CD4-positive, alpha-beta T cell treated with Interleukin-4 for 1 hour (primary cell): ENCODE results near the gene PDHA2.
"Not testable (repeated sequence)": the region's sequence is repeated elsewhere in the genome, so short reads cannot be mapped to it uniquely, and the experiment has no call there.

Experiments
- DNase-seq, 2 donors: peaks; one replicate each; pipeline ENCODE4 v3.0.0-alpha.2; 2020 to 2022

The PDHA2 gene

DNA sequence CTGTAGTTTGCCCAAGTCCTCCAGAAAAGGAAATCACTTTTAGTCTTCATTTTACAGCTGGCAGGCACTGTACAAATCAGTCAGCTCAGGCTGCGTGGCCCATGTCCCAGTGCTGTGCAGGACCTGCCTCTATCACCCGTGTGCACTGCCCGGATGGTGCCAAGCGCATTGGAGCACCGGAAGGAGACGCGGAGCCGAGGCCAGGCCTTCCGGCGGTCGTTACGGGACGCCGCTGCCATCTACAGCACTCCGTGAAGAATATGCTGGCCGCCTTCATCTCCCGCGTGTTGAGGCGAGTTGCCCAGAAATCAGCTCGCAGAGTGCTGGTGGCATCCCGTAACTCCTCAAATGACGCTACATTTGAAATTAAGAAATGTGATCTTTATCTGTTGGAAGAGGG lies at the start of gene PDHA2:
Gene PDHA2, plus strand, starts transcription at position 203 of the 400 bp plus-strand sequence. Its CDS starts 58 bp downstream, at position 261.
- DNase-seq = no peak

- DNase-seq = no peak
Observed at GRCh38 chr4:95798003-95798402, 41.9 kb upstream of the PDHA2 start.

DNA sequence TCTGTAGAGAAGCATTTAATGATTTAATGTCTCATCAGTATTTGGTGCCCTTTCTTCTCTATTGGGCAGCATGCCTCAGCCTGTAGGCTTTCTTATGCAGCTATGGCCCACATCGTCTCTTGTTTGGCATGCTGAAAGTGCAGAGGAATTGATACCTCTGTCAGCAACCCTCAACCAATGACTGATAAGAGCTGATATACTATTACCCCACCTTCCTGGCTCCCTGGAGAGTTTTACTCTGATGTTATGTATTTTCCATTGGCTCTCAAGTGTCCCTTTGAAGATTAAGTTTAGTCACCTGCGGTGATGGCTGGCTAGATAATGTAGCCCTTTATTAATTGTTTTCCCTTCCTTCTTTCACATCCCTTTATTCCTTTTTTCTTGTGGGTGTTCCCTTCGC lies 41.2 kb upstream of the PDHA2 start:
- no peak for DNase-seq

GRCh38 chr4:95821867-95822266 lies 18.0 kb upstream of the PDHA2 start:
- no peak for DNase-seq

- DNase-seq = no peak
Observed at GRCh38 chr4:95825546-95825945, 14.3 kb upstream of the PDHA2 start.

GRCh38 chr4:95830651-95831050 lies 9.2 kb upstream of the PDHA2 start:
- no peak for DNase-seq

- no peak for DNase-seq
Observed at GRCh38 chr4:95831166-95831565, 8.7 kb upstream of the PDHA2 start.

DNA sequence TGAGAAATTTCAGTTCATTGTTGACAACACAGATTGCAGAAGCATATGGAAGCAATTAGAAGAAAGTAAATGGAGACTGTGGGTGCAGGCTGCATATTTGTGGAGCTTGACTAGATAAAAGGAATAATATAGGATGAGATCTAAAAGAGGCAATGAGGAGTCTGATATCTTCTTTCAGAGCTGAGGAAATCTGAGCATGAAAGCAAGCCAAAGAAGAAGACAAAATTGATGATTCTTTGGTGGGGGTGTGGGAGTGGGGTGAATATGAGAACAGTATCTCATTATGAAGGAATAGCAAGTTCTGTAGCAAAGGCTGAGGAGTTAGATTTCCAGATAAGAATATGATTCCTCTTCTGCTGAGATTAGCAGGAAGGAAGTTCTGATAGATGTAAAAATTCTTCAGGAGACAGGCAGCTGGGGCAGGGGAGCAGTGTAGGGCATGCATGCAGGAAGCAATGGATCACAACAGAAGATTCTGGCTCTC lies 6.1 kb upstream of the PDHA2 start:
- no peak for DNase-seq

DNA sequence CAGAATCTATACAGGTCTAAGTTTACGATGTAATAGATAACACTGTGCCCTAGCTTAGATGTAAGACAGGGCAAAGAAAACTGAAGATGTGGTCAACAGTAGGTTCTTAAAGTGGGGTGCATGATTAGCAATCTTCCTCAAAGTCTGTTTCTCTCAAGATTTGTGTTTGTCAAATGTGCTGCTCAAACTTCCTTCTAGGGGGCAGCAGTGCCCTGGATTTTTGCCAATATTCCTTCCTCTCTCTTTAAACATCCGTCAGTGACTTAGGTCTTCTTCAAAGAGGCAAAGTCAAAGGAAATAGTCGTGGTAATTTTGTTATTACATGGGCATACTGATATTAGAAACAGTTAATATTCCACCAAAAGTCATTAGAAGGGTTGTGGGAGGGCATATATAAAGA lies 4.2 kb upstream of the PDHA2 start:
- no peak for DNase-seq

DNA sequence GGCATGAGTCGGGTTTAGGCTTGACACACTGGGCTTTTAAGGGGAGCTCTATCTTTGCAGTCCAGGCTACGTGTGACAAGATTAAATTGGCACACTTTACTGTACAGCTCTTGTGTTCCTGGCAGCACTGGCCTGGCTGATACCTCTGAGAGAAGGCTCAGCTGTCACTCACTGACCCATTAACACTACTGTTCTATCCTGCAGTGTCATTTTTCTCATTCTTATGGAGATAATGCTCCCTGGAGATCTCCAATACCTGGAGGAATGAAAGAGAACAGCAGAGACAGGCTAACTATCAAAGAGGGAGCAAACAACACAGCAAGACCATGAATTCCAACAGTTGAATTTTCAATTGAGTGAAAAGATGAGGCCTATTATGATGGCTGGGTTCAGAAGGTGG lies 1.7 kb upstream of the PDHA2 start:
- no peak for DNase-seq

GRCh38 chr4:95847908-95848460 lies 8.1 kb downstream of the PDHA2 start:
- no peak for DNase-seq

DNA sequence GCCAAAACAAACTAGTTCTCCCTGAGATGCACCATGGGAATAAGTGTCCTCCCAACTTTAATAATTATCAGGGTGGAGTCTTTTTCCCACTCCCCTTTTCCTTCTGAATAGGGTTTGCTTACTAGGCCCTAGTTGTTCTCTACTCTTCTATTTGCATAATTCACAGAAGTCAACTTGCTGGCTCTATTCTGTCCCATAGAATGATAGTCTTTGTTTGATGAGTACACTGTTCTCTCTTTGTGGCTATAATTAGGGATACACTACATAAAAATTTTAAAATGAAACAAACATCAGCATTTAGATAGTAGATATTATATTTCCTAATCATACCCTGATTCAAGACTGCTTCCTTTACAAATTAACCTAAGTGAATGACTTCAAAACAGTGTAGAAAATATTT lies 10.3 kb downstream of the PDHA2 start:
- DNase-seq = no peak

GRCh38 chr4:95857761-95858160 lies 17.9 kb downstream of the PDHA2 start:
- no peak for DNase-seq

DNA sequence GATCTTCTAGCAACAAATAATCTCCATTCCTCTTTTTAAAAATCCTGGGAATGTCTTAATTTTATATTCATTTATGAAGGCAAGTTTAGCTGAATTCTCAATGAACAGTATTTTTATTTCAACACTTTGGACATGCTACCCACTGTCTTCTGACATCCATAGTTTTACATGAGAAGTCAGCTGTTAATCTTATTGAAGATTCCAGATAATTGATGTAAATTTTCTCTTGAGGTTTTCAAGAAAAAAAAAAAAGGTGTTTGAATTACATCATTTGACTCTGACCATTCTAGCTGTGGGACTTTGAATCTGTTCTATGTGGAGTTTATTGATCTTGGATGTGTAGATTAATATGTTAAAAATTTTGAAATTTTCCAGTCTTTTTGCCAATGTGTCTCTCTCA lies 28.0 kb downstream of the PDHA2 start:
- no peak for DNase-seq

DNA sequence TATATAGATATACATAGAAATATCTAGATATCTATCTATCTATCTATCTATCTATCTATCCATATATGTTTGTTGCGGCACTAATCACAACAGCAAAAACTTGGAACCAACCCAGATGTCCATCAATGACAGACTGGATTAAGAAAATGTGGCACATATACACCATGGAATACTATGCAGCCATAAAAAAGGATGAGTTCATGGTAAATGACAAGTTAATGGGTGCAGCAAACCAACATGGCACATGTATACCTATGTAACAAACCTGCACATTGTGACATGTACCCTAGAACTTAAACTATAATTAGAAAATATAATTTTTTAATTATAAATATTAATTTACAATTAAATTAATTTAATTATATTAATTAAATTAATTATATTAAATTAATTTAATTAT lies 29.5 kb downstream of the PDHA2 start:
- DNase-seq = not testable (repeated sequence)

DNA sequence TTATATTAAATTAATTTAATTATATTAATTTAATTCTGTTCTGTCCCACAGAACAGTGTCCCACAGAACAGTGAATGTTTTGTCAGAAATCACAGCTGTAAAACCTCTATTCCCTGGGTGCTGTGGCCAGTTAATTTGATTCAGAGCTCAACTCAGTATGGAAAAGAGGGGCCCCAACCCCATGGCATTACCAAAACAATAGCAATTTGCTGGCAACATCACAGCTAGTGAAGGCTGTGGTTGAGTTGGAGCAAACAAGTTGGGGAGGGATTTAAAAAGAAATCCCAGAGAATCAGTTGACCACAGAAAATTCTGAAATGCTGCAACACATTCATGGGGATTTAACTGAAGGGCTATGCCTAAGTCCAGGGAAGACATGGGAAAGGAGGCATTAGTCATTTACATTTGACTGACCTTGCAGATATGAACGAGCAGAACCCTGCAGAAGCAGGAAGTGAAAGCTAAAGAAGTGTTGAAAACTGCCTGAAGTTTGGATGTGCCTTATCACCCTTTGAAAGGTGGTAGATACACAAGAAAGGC lies 30.1 kb downstream of the PDHA2 start:
- no peak for DNase-seq

DNA sequence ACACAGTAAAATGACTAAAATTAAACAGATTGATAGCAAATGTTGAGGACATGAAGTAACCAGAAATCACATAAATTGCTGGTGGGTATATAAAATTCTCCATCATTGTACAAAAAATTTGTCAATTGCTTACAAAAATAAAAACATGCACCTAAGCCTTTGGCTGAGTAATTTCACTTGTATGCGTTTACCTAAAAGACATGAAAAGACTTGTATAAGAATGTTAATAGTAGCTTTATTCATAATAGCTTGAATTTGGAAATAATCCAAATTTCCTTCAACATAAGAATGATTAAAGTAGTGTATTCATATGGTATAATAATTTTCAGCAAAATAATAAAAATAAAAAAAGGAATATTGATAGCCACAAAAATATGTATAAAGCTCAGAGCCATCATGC lies 37.7 kb downstream of the PDHA2 start:
- DNase-seq = no peak

GRCh38 chr4:95887551-95887950 lies 47.7 kb downstream of the PDHA2 start:
- no peak for DNase-seq

- no peak for DNase-seq
Observed at GRCh38 chr4:95889662-95890061, 49.8 kb downstream of the PDHA2 start.
